ENCODE data around the gene AGAP3.

The AGAP3 gene

GRCh38 chr7:151088019-151088855 is 2.0 kb downstream of the AGAP3 start:
- no peak for DNase-seq (ENCODE audit: low read depth in 2 of 2)

DNA sequence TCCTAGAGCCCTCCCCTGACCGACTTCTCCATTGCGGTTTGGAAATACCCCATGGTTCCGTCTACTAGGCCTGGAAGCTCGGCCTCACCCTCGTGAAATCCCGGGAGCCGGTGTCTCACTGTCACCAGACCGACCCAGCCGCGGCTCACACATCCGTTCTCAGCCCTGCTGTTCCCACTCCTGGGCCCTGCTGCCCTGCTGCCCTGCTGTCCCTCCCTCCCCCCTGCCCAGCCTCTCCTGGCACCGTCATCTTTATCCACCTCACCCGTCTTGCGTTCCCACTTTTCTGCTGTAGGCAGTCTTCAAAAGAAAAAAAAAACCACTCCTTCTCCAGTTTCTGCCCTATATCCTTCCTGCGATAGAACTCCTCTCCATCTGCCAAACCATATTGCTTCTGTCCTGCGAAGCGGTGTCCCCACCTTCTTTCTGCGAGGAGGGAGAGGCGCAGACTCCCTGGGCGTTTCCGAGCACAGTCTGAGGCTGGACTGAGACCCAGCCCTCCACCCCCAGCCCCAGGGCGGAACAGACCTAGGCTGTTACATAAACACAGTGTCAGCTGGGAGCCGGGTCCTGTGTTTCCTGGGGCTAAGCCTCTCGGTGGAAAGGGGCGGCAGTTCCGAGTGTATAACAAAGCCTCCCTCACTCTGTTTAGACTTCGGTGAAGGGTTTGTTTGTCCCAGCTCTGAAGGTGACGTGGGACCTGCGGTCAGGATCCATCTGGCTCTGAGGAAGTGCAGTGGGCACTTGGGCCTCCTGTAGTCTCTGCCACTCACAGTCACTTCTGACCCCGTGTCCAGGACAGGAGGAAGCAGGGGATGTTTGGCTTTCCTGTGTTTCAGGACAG is 2.8 kb downstream of the AGAP3 start:
- DNase-seq (ENCODE audit: low read depth in 2 of 2), result no peak

DNA sequence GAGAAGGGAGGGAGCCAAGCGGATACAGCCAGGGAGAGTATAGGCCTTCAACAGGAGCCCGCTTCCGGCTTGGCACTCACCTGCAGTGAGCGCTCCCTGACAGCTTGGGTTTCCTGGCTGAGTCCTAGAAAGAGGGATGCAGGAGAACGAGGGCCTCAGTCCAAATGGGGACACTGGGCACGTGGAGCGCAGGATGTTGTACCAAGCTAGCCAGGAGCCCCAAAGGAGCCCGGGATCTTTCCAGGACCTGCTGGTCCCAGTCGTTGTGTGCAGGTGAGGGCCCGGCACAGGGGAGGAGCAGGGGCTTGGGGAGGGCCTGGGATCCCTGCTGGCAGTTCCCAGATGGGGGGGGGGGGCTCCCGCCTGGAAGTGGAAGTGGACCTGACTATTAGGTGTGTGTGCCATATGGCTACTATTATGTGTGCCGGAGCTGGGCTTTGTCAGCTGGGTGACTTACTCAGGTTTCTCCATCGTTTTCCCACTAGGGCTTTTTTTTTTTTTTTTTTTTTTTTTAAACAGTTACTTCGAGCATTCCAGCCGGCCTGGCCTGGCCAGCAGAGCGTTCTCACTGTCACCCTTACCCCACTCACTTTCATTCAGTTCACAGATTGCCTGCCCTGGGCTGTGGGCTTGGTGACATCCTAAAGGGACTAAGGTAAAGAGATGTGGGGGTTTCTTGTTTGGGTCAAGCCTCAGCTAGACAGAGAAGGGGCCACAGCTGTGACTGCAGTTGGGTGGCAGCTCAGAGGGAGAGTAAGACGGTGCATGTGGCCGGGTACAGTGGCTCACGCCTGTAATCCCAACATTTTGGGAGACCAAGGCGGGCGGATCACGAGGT is 3.8 kb downstream of the AGAP3 start:
- DNase-seq (ENCODE audit: low read depth in 2 of 2), result no peak

DNA sequence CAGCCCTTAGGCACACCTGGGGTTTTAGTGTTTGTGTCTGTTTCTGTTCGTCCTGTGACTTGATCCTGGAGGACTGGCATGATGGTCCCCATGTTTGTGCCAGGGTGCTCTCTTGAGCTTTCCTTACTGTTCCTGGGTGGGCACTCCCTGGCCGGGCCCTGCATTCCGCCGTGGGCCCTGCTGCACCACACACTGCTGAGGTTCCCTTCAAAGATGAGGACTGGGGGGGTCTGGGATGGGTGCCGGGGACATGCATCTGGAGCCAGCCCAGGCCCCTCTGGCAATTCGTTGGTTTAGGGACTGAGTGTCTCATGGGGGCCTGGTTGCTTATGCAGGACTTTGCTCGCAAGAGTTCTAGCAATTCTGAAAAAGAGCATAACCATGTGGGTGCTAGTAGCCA is 4.7 kb downstream of the AGAP3 start:
- DNase-seq (ENCODE audit: low read depth in 2 of 2), result no peak

GRCh38 chr7:151091431-151091830 is 5.2 kb downstream of the AGAP3 start:
- DNase-seq (ENCODE audit: low read depth in 2 of 2), result no peak

GRCh38 chr7:151091988-151092387 is 5.7 kb downstream of the AGAP3 start:
- no peak for DNase-seq (ENCODE audit: low read depth in 2 of 2)

- no peak for DNase-seq (ENCODE audit: low read depth in 2 of 2)
Measured at GRCh38 chr7:151093748-151094147, 7.5 kb downstream of the AGAP3 start.

- DNase-seq (ENCODE audit: low read depth in 2 of 2), result no peak
Measured at GRCh38 chr7:151094675-151095074, 8.4 kb downstream of the AGAP3 start.

DNA sequence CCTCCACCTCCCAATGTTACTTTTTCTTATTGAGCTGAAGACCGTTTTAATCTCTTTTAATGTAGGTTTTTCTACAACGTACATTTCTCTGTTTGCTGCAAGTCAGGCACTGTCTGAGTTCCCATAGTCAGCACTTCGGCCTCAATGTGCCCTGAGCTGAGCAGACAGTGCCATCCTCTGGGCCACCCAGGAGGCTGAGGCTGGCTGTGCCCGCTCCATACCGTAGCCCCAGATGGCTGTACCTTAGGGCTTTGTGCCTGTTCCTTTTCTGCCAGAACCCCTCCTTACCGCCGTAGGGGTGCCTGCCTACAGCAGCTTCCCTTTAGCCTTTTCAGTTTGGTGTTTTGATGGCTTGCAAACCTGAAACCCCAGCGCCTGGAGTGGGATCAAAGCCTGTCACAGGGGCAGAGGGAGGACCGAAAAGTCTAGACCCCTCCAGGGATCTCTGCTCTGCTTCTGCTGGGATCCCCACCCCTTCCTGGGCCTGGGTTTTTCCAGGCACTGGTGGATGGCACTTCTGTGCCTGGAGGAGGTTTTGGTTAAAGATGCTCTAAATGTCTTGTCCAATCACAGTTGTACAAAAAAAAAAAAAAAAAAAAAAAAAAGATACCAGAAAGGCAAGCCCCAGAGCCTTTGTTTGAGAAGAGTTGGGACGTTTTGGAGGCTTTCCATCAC is 9.0 kb downstream of the AGAP3 start:
- DNase-seq (ENCODE audit: low read depth in 2 of 2), result no peak

- DNase-seq (ENCODE audit: low read depth in 2 of 2), result no peak
Measured at GRCh38 chr7:151095828-151096475, 9.7 kb downstream of the AGAP3 start.

DNA sequence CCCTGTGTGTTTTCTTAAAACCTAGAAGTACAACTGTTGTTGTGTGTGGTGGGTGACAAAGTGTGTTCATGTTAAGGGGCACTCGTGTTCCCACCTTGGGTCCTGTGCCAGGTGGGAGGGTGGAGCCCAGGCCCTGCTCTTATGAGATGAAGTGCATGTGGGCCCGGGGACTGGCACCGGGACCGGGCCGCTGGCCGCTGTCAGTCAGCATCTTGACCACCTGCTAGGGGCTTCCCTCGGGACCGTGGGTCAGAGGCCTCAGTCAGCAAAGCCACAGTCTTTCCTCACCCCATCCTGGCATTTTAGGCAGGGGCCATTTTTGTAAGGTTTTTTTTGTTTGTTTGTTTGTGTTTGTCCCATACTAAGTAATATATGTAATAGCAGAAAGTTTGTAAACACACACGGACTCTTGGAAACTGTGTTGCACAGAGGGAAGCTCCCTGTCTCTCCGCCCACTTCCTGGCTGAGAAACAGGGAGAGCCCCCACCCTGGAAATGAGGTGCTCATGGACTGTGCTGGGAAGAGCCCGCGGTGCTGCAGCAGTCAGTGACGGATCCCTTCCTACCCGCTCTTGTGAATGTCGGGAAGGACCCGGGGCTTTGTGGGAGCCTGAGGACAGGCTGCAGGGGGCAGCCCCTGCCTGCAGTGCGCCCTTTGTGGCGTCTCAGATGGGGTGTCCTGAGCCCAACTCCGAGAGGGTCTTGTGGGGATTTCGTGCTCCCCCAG is 13.4 kb downstream of the AGAP3 start:
- no peak for DNase-seq (ENCODE audit: low read depth in 2 of 2)

GRCh38 chr7:151100921-151101320 is 14.6 kb downstream of the AGAP3 start:
- DNase-seq (ENCODE audit: low read depth in 2 of 2), result no peak

- DNase-seq (ENCODE audit: low read depth in 2 of 2), result no peak
Measured at GRCh38 chr7:151101621-151102396, 15.5 kb downstream of the AGAP3 start.

DNA sequence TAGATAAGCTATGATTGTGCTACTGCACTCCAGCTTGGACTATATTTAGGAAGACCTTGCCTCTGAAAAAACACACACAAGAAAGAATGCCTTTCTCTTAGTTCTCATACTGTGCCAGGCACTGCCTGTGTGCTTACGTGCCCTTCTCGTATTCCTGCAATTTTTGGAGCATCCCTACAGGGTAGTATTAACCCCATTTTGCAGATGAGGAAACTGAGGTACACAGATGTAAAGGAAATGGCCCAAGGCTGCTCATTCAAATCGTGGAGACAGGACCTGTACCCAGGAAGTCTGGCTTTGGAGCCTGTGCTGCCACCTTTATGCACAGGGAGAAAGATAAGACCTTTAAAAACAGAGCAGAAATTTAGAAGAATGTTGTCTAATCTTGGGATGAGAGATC is 16.7 kb downstream of the AGAP3 start:
- no peak for DNase-seq (ENCODE audit: low read depth in 2 of 2)

DNA sequence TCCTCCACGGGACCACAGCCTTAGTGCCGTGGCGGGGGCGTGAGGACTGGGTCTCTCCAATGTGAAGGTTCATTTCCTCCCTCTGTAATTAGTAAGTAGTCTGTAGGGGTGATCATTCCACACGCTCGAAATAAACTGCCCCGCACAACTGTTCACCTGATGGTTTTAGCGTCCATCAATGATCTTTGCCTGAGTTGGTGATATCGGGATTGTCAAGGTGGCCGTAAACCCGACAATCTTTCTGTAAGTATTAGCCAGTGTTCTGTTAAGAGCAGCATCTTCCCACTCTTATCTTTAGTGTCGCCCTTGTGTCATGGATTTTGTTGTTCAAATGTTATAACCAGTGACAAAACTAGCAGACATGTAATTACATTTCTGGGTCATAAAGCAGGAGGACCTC is 17.7 kb downstream of the AGAP3 start:
- no peak for DNase-seq (ENCODE audit: low read depth in 2 of 2)

DNA sequence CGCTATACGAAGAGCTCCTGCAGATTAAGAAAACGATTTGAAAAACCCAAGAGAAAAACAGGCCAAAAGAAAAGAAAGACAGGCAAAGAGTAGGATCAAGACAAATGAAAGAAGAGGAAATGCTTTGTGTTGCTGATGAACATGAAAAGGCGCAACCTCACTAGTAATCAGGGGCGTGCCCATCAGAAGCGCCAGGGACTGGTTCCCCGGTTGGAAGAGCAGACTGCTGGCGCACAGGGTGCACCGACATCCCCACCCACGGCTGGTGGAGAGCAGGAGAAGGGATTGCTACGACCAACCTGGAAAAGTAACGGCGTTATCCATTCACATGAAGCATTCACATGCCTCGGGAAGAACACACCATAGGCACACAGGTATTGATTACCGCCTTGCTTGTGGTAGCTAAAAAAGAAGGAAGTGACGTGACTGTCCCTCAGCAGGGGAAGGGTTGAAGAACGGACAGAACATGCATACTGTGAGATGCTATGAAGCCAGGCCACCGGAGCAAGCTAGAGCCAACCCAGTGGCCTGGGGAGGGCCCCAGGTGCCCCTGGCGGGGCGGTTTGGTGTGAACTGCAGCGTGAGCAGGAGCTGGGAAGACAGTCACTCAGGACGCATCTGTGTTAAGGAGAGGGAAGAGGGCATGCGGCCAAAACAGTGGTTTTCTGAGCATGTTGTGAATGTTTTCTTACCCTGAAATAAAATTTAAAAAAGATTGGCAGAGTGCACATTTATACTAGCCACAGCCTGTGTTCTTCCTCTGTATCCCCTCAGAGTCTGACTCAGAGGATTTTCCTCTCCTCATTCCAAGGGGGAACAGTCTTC is 18.3 kb downstream of the AGAP3 start:
- no peak for DNase-seq (ENCODE audit: low read depth in 2 of 2)

DNA sequence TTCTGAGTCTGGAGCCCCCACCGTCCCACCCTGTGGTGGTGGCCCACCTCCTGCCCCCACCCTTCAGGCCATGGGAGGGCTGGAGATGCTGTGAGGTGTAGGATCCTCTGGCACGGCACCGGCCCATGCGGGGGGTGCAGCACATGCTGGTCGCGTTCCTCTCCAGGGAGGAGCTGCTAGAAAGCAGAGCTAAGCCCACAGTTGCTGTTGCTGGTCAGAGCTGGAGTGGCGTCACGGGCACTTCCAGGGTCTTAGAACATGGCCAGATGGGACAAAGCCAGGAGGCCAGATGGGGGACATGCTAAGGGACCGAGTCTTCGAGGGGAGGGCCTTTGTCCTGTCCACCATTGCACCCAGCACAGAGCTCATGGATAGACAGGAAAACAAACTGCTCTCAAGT is 21.6 kb downstream of the AGAP3 start:
- no peak for DNase-seq (ENCODE audit: low read depth in 2 of 2)
